HG03521 (cell line): Measurements from ENCODE around the gene ZCCHC24.
"Not testable (repeated sequence)": the region's sequence is repeated elsewhere in the genome, so short reads cannot be mapped to it uniquely, and the experiment has no call there.

Experiments
- ATAC-seq: cut with Tn5 transposase; IDR thresholded peaks from one replicate; pipeline ENCODE4 v1.9.1; 2021; ENCODE audit warnings: mild to moderate bottlenecking, moderate library complexity; ENCODE audit not compliant: unreplicated experiment

ZCCHC24 gene

DNA sequence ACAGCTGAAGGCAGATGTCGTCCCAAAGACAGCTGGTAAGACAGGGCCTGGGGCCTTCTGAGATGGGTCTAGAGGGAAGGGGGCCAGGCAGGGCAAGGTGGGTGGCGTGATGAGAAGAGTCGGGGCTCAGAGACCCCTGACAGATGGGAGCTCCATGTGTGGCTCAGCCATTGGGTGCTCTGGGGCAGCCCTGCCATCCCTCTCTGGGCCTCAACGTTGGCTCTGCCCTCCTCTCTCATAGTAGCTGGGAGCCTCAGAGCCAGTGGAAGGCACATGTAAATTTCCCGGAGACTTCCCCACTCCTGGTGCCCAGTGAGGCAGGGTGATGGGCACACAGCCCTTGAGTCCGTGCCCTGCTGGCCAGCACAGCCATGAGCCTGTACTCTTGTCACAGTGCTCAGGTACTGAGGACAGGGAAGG lies 96.3 kb downstream of the ZCCHC24 start:
- no peak for ATAC-seq

DNA sequence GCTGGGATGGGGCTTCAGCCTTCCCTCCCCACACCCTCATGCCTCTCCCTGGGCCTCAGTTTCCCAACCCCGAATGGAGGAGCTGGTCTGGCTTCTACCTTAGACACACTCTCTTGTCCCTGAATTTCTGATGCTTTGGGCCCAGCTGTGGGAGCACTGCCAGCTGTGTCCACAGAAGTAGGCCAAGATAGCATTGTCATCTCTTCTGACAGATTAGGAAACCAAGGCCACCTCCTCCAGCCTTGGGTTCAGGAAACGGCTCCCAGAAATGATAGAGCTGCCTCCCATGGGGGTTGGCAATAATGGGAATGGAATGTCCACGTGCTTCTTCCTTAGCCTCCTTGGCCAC lies 96.8 kb downstream of the ZCCHC24 start:
- no peak for ATAC-seq

- ATAC-seq = peak; percentile 56
Measured at GRCh38 chr10:79347894-79348639, 97.4 kb downstream of the ZCCHC24 start.

GRCh38 chr10:79347226-79347893 lies 98.1 kb downstream of the ZCCHC24 start, which contains the start of gene PPIF:
Gene PPIF, plus strand, starts transcription at chr10:79347469. Its CDS starts 80 bp downstream, at chr10:79347549.
- ATAC-seq = peak; percentile 83

GRCh38 chr10:79346388-79347225 lies 98.8 kb downstream of the ZCCHC24 start:
- no peak for ATAC-seq

GRCh38 chr10:79346012-79346340 lies 99.4 kb downstream of the ZCCHC24 start:
- ATAC-seq = no peak

DNA sequence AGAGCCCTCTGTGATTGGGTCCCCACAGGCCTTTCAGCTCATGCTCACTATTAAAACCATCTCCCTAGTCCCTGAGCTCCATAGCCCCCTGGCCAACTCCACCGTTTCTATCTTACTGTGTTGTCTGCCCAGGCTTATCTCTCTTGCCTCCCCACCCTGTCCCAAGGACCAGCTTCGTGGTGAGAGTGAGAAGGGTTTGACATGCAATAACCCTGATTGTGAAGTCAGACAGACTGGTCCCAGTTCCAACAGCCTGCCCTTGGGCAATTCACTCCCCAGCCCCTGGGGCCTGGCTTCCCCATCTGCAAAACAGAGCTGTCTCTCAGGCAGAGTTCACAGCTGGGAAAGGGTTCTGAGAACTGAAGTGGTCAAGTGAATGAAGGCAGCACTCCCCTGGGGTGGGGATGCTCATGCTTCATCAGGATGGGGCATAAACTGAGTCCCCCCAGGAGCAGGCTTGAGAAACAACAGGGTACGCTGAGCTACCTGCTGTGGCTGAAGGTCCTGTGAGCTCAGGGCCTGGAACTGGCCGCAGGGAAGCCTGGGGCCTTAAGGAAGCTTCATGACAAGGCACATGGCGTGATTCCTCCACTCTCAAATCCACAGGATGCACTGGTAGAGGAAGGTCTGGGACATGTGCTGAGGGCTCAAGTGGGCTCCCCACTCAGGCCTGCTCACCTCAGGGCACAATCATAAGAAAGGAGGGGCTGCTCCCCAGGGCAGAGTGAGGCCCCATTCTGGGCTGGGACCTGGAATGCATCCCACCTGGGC lies 100.0 kb downstream of the ZCCHC24 start:
- ATAC-seq = no peak

GRCh38 chr10:79344502-79345195 lies 100.8 kb downstream of the ZCCHC24 start:
- no peak for ATAC-seq

DNA sequence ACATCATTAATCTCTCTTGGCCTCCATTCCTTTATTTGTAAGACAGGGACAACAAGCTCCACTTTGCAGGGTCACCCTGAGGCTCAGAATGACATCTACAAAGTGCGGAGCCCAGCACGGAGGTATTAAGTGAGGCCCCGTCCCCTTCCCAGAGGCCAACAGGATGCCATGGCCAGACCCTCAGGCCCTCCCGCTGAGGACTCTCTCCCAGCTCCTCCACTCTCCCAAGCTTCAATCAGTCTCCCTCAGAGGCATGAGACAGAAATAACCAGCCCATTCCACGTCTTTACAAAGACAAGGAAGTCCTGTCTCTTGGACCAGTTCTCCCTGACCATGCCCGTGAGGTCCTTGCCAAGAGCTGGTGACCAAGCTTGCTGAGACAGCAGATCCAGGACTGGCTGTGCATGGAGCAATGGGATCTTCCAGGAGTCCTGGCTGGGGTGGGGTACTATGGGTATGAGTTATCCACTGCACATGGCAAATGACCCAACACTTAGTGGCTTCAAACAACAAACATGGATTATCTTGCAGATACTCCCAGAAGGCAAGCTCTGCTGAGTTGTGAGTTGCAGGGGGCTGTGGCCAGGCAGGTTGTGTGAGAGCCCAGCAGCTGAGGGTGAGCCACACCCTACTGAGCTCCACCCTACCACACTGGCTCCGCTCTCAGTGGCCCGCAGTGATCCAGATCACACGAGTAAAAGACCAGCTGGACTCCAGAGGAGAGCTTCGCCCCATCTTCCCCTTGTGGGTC lies 102.4 kb downstream of the ZCCHC24 start:
- no peak for ATAC-seq

DNA sequence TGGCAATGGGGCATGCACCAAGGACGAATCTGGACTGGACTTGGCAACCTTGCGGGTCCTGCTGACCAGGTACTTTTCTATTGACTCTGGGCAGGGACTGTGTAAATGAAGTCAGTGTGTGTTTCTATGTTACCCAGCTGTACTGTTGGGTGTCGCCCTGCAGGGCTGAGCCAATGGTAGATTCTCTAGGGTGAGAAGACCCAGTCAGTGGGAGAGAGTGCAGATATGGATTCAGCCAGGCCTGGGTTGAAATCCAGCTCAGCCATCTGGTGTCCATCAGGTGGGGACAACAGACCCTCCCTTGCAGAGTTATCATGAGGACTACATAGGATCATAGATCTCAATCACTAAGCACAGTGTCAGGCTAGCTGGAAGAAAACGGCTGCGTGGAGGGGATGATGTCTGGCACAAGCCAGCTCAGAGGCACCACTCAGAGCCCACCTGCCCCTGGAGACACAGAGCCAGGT lies 103.1 kb downstream of the ZCCHC24 start:
- ATAC-seq = no peak

DNA sequence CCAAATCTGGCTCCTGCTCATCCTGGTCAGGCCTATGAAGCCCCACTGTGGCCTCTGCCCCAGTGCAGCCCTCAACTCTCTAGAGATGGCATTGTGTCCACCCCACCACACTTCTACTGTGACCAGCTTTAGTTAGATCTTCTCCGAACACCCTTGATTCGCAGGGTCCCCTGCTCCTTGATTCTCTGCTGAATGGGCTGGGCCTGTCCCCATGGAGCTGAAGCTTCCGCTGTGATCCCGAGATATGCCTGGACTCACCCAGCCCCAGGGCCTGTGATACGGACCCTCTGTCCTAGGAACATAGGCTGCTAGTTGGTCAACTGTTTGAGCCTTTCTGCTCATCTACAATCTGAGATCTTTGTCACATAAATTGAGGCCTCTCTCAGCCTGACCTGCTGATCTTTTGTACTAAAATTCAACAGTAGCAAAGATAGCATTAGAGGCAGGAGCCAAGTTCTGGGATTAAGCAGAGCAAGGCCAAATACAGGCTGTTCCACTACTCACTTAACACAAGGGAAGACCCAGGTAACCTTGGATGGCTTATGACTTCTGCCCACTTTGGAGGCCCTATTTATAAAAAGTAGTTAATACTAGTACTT lies 104.7 kb downstream of the ZCCHC24 start:
- ATAC-seq = no peak

GRCh38 chr10:79339266-79339665 lies 106.2 kb downstream of the ZCCHC24 start:
- no peak for ATAC-seq

DNA sequence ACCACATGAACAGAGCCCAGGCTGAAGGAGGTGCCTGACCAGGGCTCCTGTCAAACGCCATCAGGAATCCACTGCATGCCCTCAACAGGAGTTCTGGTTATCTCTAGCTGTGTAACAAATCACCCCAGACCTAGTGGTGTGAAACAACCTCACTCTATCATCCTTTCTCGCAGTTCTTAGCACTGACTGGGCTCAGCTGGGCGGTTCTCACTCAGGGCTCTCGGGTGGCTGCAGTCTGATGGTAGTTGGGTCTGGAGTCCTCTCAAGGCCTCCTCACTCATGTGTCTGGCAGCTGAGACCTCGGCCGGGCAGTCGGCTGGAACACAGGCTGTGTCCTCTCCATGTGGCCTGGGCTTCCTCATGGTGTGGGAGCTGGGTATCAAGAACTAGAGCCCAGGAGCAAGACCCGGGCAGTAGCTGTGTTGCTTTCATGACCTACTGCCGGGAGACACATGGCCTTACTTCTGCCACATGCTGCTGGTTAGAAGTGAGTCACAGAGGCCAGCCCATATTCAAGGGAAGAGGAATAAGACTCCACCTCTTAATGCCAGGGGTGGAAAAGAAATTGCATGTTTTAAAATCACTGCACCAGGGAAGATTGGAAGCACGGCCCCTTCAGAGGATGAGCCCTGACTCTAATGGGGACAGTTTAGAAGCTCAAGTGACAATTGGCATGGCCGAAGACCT lies 107.5 kb downstream of the ZCCHC24 start:
- ATAC-seq = not testable (repeated sequence)

DNA sequence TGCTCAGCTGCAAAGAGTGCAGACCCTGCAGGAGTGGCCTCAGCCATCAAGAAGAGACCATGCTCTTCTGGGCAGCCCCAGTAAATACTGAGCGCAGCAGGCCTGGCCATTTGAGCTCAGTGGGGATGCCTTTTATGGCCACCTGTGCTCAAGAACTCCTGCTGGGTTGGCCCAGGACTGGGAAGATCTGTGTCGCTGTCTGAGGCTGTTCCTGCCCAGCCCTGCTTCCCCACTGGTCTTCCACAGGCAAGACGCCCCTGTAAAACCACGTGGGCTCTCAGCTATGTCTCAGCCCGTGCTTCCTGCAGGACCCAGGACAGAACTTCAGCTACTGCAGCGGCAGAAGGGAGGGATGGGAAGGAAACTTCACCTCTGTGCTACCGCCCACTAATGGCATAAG lies 108.7 kb downstream of the ZCCHC24 start:
- no peak for ATAC-seq

DNA sequence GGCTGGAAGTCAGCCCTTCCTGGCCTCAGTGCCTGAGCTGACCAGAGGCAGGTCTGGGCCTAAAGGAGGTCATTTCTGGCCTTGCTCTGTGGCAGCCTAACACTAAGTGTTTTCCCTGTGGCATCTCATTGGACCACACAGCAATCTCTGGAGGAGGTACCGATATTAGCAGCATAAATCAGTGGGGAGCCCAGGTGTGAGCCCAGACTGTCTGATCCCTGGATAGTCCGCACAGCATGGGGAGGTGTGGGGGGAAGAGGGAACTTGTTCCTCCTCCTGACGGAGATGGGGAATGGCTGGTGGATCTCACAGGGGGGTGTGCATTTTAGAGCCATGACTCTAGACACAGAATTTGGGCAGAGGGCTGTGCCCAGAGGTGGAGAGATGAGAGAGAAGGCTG lies 109.1 kb downstream of the ZCCHC24 start:
- ATAC-seq = no peak

- no peak for ATAC-seq
Measured at GRCh38 chr10:79335470-79336235, 109.8 kb downstream of the ZCCHC24 start.

DNA sequence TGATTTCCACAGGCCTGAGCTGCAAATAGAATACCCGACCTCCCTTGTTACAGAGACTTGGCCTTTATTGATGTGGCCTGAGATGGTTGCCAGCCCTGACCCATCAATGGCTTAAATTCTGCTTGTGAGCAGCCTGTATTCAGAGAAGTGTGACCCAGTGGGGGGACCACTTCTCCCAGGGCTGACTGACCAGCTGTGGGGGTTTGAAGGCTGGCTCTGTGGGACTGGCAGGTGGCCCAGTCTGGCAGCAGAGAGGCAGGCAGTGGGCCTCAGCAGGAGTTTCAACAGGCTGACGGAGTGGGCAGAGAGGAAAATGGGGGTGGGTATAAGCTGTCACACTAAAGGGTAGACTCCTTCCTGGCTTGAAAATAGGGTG lies 110.3 kb downstream of the ZCCHC24 start:
- no peak for ATAC-seq

- no peak for ATAC-seq
Measured at GRCh38 chr10:79334573-79334972, 110.9 kb downstream of the ZCCHC24 start.
